Uterus (tissue), 2 donors: Measurements from ENCODE around the gene ACTN2.

ENCODE experiments used
- POLR2A ChIP-seq, 2 donors: fragments of 450-650 bp; IDR thresholded peaks; one replicate each; pipeline ENCODE4 v1.6.1; 2016; ENCODE audit warnings: antibody characterized with exemption in 2 of 2, mild to moderate bottlenecking in 1 of 2, moderate library complexity in 1 of 2
- TF ChIP-seq, protein P1 (sequence below), 4 experiments: fragments of 200-600 bp in 2 of 4; fragments of 450-650 bp in 2 of 4; sonication (generic) in 2 of 4; IDR thresholded peaks; one replicate each; pipeline ENCODE4 v1.5.1; 2016 to 2019; ENCODE audit warnings: antibody characterized with exemption in 4 of 4, mild to moderate bottlenecking in 2 of 4, moderate library complexity in 1 of 4

DNA sequence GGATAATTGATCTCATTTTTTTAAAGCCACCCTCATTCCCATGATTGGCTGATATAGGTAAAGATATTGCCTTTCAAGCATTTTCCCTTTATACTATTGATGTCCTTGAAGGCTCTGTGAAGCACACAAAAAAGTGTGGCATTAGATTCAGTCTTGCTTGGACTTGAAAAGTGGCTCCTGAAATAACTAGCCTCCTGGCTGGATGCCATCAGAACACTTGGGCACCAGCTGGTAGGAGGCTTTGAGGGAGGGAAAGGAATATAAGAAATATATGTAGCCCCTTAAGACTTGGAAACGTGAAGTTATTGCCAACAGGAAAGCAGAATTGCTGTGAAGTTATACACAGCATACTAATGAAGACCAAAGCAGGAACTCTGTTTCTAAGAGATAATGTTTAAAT is 122.8 kb downstream of the ACTN2 start:
- TF ChIP-seq, protein P1, sequence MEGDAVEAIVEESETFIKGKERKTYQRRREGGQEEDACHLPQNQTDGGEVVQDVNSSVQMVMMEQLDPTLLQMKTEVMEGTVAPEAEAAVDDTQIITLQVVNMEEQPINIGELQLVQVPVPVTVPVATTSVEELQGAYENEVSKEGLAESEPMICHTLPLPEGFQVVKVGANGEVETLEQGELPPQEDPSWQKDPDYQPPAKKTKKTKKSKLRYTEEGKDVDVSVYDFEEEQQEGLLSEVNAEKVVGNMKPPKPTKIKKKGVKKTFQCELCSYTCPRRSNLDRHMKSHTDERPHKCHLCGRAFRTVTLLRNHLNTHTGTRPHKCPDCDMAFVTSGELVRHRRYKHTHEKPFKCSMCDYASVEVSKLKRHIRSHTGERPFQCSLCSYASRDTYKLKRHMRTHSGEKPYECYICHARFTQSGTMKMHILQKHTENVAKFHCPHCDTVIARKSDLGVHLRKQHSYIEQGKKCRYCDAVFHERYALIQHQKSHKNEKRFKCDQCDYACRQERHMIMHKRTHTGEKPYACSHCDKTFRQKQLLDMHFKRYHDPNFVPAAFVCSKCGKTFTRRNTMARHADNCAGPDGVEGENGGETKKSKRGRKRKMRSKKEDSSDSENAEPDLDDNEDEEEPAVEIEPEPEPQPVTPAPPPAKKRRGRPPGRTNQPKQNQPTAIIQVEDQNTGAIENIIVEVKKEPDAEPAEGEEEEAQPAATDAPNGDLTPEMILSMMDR (IDR thresholded peaks at IDR 0.05), result no peak
- TF ChIP-seq POLR2A (IDR thresholded peaks at IDR 0.05), result no peak
